GM21367 (cell line): ENCODE measurements around the gene PPP4R2.
"Not testable (repeated sequence)": the region's sequence is repeated elsewhere in the genome, so short reads cannot be mapped to it uniquely, and the experiment has no call there.

ENCODE experiments used
- ATAC-seq: cut with Tn5 transposase; IDR thresholded peaks from one replicate; pipeline ENCODE4 v1.9.1; 2021; ENCODE audit not compliant: unreplicated experiment

PPP4R2 gene

DNA sequence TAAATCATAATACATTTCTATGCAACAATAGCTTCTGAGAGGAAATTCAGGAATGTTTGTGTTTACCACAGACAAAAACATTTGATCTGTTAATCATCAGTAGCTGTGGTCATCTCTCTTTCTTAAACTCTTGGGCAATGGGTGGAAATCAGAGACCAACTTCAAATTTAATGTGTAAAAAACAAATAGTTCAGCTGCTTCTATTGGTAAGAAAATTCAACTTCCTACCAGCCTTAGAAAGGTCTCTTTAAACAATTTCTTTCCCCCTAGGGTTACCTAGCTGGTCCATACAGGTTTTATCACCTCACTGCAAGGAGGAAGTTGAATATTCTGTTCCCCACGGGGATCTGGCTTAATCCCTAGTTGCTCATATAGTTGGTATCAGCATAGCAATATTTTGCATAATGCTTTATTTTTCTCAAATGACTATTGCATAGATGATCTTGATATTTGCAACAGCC lies 20.3 kb upstream of the PPP4R2 start:
- no peak for ATAC-seq

DNA sequence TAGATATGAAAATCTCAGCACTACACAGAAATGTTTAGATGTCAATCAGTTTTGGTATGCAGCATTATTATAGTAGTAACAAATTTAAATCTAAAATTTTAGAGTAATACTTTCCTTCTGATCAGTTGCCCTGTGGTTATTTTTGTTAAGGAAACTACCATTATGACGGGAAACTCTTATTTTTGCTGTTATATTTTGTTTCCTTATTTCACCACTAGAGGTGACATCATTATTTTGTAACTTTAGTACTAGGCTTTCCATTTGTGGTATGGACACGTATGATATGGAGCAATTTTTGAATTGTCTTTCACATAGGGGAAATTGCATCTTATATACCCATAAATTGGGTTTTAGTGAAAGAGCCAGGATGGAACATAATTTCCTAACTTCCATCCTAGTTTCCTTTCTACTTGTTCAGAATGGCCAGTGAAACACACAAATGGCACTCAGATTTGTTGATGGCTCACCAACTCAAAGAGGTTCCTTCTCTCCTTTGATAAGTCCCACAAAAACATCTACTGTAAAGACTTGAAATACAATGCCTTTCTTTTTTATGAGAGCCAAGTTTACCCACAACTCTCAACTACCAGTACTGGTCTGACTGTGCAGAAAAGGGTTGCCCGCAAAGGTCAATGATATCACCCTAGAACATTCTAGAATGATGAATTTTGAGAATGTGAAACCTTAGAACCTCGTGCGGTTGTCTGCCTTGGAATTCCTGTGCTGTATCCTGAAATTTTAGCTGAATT lies 19.4 kb upstream of the PPP4R2 start:
- ATAC-seq, result no peak

DNA sequence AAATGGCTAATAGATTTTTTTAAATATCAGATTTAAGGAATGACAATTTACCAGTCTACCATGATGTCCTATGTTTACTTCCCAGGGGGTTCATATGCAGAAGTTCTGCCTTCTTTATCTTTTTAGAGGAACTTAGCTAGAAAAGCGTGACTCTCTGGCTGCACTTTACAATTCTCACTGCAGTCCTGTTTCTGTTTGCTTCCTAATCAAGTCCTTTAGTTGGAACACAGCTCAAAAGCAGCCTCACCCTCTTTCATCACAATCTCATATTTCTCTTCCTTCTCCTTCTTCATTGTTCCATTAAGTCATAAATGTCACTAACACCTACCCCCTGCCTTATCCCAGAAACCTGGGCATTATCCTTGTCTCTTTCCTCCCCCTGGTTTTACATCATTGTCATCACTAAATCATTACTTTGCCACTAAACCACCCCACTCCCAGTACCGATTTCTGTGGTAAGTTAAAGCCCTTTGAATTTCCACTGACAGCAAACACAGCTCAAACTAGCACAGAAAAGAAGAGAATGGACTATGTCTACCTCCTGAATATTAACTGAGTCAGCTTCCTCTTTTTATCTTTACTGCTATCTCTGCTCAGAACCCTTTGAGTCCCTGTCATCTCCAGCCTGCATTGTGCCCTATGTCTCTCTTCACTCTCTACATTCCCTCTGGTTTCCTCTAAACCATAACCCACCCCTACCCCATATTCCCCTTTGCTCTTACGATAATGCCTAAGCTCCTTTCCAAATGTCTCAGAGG lies 13.8 kb upstream of the PPP4R2 start:
- no peak for ATAC-seq

DNA sequence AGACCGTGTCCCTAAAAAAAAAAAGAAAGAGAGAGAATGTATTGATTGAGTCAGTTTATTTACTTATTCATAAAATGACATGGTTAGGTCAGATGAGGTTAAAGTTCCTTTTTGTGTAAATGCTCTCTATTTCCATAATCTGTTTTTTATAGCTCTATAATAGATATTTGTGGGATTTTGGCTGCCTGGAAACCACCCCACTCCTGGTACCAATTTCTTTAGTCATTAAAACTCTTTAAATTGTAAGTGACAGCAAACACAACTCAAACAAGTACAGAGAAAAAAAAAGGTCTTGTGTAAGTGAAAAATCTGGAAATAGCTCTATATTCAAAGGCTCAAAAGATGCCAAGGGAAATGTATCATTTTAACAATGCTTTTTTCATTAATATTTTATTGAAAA lies 11.0 kb upstream of the PPP4R2 start:
- ATAC-seq, result no peak

DNA sequence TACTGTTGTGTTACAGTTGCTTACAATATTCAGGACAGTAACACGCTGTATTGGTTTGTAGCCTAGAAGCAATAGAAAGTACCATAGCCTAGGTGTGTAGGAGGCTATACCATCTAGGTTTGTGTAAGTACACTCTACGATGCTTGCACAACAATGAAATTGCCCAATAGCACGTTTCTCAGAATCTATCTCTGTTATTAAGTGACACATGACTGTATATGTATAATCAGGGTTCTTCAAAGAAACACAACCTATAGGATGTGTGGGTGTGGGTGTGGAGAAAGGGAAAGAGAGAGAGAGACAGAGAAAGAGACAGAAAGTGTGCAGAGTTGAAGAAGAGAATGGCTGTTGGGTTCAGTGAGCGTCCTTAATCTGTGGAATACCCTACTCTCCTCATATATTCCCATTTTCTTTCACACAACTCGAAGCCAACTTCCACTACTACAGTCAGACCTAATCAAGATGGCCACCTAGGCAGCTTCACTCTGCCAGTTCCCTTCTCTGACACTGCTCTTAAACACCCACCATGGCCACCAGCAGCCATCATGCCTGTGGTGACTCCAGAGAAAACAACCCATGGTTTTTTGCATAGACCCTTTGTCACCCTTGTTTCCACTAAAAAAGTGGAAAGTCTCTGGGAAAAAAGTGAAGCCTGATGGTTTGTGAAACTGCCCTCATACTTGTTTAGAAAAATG lies 5.8 kb upstream of the PPP4R2 start:
- no peak for ATAC-seq

DNA sequence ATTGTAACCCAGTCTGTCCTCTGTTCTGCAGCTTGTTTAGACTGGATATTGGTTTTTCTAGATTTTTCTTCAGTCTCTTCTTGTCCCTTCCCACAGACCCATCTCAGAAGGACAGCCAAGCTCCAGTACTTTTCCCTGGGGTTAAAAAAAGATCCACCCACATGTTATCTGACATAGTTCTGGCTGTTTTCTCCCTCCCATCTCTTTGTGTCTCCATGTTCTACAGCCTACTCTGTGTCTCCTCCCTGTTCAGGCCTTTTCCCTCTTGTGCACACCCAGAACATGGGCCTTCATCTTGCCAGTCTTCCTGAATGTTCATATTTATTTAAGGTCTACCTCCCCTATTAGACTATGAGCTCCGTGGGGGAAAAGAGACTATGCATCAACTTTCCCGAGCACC lies 5.1 kb upstream of the PPP4R2 start:
- no peak for ATAC-seq

DNA sequence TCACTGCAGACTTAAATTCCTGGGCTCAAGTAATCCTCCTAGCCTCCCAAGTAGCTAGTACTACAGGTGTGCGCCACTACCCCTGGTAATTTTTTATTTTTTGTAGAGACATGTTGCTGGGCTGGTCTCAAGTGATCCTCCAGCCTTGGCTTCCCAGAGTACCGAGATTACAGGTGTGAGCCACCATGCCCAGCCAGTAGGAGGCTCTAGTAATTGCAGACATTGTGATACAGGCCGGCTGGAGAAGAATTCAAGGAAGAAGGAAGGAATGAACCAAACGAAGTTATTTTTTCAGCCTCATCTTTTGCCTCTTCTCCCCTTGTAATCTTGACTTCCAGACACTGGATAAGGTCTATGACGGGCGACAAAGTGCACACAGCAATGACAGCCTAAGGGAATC lies 3.2 kb upstream of the PPP4R2 start:
- ATAC-seq, result no peak

DNA sequence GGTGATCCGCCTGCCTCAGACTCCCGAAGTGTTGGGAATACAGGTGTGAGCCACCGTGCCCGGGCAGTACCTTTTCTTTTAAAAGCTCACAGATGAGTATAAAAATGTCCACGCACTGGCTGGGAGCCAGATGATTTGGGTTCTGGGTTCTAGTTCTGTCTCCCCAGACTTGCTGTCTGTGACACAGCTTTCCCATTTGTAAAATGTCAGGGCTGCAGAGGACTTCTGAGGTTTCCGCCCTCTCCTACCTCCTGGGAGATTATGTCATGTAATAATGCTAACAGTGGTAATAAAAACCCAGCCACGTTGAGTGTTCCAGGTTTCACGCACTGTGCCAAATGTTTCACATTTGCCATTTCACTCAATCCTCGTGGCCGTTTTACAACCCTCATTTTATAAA lies 1.3 kb upstream of the PPP4R2 start:
- no peak for ATAC-seq

DNA sequence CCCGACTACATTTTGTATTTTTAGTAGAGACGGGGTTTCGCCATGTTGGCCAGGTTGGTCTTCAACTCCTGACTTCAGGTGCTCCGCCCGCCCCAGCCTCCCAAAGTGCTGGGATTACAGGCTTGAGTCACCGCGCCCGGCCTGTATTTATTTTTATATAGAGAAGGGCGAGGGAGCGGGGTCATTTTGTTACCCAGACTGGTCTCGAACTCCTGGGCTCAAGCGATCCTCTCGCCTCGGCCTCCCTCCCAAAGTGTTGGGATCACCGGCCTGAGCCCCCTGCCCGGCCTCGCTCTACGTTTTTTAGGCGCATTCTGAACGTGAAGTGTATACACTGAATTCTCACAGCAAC lies 514 bp upstream of the PPP4R2 start:
- ATAC-seq, result no peak

DNA sequence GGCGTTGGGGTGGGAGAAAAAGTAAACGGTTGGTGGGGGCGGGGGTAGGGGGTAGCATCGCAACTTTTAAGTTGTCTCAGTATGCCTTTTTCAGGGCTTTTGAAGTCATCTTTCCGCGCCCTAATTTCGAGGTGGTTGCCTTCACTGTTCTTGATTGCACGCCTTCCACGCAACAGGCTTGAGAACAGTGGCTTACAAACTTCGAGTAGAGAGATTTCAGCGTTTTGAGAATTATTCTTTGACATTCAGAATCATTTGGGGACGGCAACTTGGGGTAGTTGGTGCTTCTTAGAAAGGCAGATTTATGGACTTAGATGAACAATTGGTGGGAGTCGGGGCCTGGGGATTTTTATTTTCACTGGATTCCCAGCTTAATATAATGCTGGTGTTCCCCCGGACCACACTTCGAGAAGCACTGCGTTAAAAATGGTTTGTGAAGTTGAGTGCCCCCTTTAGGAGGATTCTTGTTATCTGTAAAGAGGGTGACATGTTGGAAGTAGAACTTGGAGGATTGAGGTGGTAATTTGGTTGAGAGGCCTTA lies 880 bp downstream of the PPP4R2 start:
- peak; percentile 35 for ATAC-seq

DNA sequence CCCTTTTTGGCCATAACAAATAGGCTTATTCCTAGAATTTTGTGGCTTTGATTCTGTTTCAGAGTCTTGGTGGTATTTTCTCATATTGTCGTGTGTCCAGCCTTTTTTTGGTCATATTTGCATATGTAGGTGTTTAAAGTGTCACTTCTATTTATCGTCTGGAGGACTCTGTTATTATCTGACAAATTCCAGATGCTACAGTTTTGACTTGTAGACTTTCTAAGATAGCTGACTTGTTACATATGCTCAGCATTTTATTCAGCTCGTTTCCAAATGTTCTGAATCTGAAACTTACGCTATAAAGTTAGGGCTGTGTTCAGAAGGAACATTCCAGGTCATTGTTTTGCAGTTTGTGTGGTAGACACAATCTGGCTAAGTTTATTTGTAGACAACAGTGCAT lies 1.9 kb downstream of the PPP4R2 start:
- no peak for ATAC-seq

DNA sequence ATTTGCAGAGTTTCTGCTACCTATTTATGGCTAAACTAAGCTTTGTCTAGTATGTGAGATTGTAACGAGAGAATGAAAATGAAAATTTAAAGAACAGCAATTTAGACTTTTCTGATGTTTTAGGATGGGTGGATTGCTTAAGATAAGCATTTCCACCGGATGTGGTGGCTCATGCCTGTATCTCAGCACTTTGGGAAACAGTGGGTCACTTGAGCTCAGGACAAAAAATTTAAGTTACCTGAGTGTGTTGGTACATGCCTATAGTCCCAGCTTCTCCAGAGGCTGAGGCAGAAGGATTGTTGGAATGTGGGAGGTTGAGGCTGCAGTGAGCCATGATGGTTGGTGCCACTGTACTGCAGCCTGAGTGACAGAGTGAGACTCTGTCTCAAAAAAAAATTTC lies 3.3 kb downstream of the PPP4R2 start:
- no peak for ATAC-seq

DNA sequence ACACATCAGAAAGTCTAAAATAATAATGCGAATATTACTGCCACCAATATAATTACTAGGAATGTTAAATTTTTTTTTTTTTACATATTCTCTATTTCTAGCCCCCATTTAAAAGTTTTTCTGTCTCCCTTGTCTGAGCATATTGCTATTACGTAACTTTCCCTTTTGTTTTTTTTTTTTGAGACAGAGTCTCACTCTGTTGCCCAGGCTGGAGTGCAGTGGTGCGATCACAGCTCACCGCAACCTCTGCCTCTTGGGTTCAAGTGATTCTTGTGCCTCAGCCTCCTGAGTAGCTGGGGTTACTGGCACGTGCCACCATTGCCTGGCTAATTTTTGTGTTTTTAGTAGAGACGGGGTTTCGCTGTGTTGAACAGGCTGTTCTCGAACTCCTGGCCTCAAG lies 6.4 kb downstream of the PPP4R2 start:
- not testable (repeated sequence) for ATAC-seq

DNA sequence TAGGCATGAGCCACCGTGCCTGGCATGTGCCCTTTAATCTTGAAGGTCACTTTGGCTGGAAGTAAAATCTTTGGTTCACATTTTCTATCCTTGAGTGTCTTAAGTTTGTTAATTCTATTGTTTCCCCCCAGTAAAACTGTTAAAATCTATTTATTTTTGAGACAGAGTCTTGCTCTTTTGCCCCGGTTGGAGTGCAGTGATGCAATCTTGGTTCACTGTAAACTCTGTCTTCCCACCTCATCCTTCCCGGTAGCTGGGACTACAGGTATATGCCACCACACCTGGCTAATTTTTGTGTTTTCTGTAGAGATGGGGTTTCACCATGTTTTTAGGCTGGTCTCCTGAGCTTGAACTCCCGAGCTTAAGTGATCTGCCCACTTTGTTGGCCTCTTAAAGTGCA lies 7.7 kb downstream of the PPP4R2 start:
- ATAC-seq, result no peak

DNA sequence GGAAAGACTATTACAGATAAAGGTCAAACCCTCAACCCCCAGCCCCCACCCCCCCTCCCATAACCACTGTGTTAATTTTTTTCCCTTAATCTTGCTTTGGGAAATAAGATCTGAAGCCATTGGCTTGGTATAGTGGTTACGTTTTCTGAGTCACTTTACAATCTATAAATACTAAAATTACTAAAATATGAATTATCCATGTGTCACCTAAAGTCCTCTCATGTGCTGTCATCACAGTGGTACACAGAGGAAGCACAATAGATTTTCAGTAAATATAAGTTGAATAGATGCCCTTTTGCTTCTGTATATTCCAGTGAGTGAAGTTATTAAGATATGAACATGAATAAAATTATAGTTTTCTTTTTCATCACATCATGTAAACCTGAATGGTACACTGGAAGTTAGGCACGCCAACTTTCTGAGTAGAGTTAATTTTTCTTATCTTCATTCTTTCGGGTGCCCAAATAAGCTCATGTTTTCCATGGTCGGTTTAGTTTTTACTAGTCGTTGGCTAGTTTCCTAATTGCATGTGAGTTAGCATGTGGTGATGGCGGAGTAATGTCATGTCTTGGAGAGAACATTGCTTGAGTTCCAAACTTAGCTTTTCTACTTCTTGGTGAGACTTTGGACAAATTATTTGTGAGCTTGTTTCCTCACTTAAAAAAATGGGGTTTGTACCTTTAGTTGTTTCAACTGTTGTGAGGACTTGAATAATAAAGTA lies 11.5 kb downstream of the PPP4R2 start:
- ATAC-seq, result no peak

DNA sequence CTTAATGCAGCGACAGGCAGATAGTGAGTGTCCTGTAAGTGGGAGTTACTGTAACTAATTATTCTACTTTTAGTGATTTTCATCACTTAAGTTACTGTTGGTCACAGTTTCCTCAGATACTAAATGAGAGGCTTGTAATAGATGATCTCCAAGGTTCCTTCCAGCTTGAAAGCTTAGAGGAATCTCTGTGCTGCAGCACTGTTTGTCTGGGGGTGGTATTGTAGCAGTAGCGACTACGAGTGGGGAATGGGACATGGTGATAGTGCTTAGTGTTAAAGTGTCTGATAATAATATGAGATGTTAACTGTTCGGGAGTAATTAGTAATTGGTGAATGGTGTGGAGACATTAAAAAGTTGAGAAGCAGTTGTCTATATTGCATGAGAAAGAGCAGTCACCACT lies 12.4 kb downstream of the PPP4R2 start:
- no peak for ATAC-seq

DNA sequence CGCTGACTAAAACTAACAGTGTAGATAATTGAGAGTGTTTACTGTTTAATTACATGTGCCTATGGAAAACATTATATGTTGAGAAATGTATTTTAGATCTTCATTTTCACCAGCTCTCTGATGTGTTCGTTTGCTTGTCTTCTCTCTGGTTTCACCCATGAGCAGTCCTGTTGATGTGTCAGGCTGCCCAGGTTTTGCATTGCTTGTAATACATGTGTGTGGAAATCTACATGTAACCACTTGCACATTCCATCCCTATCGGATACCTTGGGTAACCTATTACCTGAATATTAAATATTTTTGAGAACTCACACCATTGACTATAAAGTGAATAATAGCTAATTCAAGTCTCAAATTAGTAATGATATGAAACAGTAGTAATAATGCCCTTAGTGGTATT lies 13.1 kb downstream of the PPP4R2 start:
- no peak for ATAC-seq

DNA sequence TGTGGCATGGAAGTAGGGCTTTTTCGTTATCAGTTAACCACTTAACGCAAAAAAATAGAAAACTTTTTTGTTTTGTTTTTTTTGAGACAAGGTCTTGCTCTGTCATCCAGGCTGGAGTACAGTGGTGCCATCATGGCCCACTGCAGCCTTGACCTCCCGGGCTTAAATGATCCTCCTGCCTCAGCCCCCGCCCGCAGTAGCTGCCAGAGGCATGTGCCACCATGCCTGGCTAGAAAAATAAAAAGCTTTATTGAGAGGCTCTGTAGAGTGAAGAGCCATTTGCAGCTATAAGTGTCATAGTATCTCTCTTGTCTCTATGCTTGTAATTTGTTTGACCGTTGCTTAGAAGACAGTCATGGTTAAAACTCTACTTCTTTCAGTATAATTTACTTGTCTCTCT lies 13.5 kb downstream of the PPP4R2 start:
- ATAC-seq, result no peak

DNA sequence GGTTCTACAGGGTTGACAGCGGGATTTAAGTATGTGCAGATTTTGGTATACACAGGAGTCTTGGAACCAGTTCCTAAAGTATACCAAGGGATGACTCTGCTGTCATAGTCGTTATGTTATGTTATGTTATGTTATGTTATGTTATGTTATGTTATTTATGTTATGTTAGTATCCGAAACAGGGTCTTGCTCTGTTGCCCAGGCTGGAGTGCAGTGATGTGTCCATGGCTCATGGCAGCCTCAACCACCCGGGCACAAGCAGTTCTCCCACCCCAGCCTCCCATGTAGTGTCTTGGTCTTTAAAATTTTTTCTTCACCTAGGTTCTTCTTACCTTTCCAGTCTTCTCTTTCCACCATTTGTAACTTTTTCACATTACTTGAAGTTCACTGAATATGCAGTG lies 21.7 kb downstream of the PPP4R2 start:
- ATAC-seq, result no peak

DNA sequence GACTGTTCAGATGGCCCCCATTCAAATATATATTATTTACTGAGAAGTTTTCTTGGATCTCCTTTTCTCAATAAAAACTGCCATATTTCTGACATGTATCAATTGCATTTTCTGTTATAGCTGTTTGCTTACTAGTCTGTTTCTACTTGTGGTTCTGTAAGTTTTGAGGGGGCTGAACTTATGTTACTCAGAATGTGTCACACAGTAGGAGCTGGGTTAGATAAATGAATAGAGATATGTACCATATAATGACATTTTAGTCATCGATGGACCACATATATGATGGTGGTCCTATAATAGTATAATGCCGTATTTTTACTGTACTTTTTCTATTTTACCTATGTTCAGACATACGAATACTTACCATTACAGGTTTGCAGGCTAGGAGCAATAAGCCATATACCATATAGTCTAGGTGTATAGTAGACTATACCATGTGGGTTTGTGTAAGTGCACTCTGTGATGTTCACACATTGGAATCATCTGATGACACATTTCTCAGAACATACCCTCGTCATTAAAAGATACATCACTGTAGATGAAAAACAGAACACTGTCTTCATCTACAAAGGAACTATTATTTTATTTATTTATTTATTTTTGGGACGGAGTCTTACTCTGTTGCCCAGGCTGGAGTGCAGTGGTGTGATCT lies 22.3 kb downstream of the PPP4R2 start:
- no peak for ATAC-seq
